Stimulated activated CD8-positive, alpha-beta memory T cell treated with anti-CD3 and anti-CD28 coated beads, Interleukin-12 subunit alpha, Interleukin-12 subunit beta, amount 100 ng/mL, for 24 hours (primary cell): ENCODE data around the gene CBLC.

Experiments
- DNase-seq: peaks from one replicate; pipeline ENCODE4 v3.0.0-alpha.2; 2020; ENCODE audit errors: extremely low read depth

Gene CBLC

DNA sequence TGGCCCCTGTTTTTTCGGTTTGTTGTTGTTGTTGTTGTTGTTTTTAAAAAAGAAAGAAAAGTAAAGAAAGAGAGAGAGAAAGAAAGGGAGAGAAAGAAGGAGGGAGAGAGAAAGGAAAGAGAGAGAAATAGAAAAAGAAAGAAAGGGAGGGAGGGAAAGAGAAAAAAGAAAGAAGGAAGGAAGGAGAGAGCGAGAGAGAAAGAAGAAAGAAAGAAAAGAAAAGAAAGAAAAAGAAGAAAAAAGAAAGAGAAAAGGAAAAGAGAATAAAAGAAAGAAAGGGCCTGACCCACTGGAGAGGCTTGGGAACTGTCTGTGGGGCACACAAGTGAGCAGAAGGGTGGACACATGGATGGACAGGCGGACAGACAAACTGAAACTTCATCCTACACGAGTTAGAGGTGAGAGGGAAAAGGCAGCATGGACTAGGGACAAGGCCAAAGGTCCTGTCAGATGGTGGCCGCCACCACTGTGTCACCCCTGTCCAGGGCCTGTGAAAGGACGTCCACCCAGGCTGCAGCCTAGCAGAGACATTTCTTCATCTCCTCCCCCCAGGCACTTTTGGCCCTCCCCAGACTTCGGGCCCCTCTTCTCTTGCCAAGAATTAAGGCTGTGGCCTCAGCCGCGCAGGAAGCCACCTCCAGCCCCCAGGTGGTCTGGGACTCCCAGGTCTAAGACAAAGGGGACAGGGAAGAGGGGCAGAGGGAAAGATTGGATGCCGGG, 22.1 kb downstream of the CBLC start:
- no peak for DNase-seq

DNA sequence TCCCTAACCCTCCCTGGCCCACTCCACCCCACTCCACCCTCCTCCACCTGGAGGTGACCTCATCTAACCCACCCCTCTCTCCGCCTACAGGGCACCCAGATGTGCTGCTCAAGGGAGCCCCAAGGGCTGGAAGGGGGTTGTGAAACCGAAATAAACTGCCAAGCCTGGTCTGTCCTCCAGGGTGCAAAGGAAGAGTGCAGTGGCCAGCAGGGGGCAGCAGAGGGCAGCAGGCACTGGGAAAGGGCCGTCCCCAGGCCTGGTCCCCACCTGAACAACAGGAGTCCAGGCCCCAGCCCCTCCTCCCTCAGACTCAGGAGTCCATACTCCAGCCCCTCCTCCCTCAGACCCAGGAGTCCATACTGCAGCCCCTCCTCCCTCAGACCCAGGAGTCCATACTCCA, 22.8 kb downstream of the CBLC start:
- DNase-seq: peak; percentile 55

DNA sequence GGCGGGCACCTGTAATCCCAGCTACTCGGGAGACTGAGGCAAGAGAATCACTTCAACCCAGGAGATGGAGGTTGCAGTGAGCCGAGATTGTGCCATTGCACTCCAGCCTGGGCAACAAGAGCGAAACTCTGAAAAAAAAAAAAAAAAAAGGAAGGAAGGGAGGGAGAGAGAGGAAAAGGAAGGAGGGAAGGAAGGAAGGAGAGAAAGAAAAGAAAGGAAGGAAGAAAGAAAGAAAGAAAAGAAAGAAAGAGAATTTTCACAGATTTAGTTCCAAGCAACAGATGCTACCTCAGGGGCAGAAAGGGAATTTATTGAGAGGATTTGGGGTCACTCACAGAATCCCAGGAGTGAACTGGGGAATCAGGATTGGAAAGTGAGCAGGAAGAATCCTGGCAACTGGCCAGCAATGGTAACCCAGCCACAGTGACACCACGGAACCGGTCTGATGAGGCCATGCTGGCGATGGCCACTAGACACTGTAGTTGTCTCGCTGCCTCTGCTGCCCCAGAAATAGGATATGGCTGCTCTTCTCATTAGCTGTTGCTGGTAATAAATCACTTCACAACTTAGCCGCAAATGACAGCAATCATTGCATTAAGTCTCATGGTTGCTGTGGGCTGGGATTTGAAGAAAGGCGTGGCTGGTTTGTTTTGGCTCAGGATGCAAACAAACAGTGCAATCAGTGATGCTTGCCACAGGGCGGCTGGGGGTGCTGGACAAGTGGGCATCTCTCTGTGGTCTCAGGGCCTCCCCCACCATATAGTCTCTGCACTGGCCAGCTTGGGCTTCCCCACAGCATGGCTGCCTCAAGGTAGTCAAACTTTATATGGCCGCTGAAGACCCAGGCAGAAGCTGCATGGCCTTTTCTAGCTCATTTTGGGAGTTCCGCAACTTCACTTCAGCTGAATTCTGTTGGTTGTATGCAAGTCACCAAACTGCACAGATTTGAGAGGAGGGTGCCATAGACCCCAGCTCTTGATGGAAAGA, 26.0 kb downstream of the CBLC start:
- DNase-seq: no peak

DNA sequence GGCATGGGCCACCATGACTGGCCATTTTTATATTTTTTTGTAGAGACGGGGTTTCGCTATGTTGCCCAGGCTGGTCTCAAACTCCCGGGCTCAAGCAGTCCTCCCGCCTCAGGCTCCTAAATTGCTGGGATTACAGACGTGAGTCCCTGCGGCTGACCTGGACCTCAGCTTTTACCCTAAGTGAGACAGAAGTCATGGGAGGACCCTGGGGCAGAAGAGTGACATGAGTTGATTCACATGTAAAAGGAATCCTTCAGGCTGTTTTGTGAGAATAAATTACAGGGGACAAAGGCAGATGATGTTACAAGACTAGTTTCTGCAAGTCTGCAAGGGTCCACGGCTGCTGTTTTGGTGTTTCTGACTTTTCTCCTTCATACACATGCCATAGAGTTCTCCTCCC, 28.6 kb downstream of the CBLC start:
- no peak for DNase-seq

DNA sequence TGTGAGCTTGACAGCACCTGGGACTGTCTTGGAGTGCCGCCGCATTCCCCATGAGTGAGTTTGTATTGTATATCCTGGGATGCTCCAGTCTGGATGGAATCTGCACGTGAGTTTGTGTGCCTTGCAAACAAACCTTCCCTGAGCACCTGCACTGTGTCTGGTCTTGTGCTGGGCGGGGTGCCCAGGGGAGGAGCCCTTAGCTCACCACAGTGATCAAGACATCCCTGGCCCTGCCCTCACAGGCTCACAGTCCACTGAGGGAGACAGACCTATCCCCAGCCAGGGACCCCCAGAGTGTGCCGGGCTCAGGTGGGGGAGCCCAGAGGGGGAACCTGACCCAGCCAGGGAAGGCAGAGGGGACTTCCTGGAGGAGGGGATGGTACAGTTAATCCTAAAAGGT, 29.5 kb downstream of the CBLC start:
- no peak for DNase-seq

DNA sequence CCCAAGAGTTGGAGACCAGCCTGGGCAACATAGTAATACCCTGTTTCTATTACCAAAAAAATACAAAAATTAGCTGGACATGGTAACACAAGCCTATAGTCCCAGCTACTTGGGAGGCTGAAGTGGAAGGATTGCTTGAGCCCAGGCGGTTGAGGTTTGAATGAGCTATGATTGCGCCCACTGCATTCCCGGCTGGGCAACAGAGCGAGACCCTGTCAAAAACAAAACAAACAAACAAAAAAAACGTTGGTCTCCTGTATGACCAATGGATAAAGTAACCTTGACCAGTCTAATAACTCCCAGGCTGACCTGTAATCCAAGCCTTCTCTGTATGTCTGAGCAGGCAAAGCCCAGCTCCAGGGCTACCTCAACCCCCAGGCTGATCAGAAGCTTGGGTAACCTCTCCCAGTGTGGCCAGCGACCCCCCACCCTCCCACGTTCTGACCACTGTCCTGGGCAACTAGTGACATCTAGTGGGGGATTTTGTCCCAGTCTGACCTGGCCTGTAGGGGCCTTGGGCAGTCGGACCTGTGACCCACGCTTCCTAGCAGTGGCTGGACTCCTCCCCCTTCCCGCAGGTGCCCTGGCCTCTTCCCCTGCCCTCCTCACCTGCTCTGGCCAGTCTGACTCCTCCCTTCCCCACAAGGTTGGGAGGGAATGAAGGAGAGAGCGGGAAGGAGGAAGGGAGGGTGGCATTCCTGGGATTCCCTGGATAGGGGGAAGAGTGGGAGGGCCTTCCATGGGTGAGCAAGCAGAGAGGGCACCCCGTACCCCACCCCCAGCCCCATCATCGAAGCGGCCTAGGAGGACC, 30.2 kb downstream of the CBLC start:
- DNase-seq: no peak

DNA sequence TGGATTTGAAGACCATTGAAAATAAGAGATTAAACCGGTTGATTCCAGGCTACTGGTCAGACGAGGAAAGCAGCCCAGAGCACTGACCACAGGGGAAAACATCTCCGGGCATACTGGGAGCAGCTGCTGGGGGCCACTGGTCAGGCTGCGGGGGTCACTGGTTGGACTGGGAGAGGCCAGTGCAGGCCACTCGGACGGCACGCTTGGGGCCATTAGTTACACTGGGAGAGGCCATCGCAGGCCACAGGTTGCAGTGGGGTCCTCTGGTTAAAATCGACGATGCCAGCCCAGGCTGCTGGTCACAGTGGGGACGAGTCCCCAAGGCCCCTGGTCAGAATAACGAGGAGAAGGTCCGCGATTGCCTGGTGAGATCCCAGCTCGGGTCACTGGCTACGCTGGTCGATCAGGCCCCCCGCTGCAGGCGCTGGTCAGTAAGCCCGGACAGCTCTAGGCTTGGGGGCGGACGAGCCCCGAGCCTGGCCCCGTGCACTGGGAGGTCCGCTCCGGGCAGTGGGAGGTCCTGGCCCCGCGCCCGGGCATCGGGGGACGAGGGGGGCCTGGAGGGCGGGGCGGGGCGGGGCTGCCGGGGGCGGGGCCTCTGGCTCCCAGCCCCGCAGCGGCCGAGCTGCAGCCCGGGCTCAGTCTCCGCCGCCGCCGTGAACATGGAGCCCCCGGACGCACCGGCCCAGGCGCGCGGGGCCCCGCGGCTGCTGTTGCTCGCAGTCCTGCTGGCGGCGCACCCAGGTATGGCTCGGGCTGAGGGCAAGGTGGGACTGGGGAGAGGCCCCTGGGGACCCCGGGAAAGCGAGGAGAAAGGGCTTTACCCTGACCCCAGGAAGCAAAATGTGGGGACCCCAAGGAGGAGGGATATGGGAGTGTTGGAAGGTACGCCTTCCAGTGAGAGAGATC, 31.0 kb downstream of the CBLC start, which contains the start of gene BCAM:
BCAM (plus strand) TSS at position 641 of the 909 bp plus-strand sequence; CDS start at position 663, 22 bp downstream.
- no peak for DNase-seq

DNA sequence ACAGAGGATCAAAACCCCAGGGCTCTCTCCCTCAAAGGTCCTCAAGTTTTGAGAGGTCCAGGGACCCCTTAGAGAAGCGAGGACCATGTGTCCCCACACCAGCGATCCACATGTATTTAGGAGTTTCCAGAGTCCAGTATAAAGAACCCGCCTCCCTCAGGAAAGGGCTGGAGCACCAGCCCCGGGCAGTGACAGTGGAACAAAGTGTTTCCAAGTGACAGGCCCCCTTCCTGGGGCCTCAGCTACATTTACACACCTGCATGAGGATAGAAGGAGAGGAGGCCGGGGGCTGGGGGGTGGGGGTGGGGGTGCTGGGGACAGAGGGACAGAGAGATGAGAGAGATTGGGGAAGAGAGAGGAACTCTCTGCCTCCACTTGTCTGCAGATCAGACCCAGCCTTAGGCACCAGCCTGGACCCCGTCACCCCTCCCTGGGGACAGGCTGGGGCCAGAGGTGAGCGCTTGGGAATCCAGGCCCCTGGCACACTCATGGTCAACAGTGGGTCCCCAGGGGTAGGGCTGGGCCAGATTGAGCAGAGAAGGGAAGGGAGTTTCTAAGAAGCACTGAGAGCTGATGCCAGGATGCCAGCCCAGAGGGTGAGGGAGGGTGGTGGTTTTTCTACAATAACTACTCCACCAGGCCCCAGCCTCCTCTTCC, 32.0 kb downstream of the CBLC start:
- no peak for DNase-seq

DNA sequence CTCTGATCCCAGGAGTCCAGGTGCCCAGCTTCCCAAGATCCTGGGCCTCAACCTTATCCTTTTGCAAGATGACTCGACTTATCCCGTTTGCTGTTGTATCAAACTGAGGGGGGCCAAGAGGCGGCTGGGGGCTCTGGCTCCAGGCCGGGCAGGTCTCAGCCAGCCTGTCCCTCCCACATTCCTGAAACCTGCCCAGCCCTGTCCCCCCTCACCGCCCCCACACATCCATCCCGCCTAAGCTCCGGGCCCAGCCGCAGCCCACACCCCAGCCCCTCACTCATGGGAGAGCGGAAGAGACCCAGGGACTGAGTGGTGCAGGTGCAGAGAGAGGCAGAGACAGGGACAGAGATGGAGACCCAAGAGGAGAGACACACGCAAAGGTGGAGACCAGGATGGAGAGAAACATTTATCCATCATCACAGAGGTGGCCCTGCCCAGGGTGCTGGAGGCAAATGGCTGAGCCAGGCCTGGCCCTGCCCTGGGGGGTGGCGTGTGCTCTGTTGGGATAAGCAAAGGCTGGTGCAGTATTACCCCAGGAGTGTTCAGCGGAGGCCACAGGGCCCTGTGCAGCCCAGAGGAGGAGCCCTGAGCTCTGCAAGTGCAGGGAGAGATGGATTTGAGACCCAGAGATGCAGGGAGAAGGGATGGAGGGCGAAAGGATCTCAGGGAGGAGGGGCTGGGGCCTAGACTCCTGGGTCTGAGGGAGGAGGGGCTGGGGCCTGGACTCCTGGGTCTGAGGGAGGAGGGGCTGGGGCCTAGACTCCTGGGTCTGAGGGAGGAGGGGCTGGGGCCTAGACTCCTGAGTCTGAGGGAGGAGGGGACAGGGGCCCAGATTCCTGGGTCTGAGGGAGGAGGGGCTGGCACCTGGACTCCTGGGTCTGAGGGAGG, 32.8 kb downstream of the CBLC start:
- DNase-seq: no peak

DNA sequence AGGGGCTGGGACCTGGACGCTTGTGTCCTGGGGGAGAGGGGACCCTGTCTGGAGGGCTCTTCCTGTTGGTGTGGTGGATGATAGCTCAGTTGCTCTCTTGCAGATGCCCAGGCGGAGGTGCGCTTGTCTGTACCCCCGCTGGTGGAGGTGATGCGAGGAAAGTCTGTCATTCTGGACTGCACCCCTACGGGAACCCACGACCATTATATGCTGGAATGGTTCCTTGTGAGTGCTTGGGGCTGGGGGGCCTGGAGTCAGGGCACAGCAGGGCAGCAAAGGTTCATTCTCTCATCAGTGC, 33.4 kb downstream of the CBLC start:
- DNase-seq: no peak

DNA sequence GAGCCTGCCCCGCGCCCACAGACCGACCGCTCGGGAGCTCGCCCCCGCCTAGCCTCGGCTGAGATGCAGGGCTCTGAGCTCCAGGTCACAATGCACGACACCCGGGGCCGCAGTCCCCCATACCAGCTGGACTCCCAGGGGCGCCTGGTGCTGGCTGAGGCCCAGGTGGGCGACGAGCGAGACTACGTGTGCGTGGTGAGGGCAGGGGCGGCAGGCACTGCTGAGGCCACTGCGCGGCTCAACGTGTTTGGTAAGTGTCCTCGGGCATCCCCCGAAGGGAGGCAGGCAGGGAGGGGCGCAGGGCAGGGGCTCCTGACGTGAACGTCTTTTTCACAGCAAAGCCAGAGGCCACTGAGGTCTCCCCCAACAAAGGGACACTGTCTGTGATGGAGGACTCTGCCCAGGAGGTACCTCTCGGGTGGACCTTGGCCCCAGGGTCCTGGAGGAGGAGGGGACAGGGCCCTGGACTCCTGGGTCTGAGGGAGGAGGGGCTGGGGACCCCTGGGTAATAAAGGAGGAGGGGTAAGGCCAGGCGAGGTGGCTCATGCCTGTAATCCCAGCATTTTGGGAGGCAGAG, 34.5 kb downstream of the CBLC start:
- DNase-seq: no peak

DNA sequence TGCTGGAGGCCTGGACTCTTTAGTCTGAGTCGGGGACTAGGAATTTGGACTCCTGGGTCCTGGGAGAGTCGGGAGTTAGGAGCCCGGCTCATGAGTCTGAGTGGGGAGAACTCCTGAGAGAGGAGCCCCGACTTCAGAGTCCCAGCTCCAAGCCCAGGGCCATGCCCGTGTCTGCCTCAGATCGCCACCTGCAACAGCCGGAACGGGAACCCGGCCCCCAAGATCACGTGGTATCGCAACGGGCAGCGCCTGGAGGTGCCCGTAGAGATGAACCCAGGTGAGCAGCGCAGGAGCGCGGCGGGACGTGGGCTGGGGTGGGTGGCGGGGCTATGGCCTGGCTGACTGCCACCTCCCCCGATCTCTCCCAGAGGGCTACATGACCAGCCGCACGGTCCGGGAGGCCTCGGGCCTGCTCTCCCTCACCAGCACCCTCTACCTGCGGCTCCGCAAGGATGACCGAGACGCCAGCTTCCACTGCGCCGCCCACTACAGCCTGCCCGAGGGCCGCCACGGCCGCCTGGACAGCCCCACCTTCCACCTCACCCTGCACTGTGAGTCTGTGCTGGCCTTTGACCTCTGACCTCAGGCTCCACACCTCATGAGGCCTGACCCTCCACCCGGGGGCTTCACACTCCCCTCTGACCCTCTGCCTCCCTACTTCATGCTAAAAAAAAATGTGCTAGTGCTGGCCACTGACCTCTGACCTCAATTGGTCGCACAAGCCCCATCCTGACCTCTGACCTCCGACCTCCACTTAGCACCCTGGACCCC, 35.6 kb downstream of the CBLC start:
- no peak for DNase-seq

DNA sequence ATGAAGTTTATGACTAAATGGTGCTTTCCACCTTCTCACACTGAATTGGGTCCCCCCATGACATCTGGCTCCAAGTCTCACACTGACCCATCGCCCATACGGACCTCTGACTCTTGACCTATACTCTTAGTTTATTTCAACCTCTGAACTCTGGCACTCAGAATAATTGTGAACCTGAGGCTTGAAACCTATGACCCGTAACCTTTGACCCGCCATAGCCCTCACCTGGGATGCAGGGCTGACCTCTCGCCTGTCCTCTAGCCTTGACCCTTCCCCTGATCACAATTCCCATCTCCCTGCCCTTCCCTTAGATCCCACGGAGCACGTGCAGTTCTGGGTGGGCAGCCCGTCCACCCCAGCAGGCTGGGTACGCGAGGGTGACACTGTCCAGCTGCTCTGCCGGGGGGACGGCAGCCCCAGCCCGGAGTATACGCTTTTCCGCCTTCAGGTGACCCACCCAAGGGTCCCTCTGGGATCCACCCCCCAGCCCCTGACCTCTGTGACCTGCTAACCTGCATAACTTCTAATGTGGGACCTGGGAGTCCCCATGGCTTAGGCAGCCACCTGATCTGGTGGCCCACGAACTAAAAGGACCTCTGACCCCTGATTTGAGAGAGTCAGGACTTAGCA, 36.3 kb downstream of the CBLC start:
- DNase-seq: no peak

DNA sequence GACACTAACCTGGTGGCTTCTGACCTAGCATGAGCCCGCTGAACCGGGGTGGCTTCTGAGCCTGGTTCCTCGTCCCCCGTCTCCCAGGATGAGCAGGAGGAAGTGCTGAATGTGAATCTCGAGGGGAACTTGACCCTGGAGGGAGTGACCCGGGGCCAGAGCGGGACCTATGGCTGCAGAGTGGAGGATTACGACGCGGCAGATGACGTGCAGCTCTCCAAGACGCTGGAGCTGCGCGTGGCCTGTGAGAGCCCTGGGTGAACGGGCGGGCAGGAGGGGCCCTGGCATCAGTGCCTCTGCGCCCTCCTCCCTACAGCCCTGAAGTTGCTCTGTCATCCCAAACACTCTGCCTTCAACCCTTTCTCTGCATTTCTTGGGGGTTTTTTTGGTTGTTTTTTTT, 36.8 kb downstream of the CBLC start:
- DNase-seq: no peak

DNA sequence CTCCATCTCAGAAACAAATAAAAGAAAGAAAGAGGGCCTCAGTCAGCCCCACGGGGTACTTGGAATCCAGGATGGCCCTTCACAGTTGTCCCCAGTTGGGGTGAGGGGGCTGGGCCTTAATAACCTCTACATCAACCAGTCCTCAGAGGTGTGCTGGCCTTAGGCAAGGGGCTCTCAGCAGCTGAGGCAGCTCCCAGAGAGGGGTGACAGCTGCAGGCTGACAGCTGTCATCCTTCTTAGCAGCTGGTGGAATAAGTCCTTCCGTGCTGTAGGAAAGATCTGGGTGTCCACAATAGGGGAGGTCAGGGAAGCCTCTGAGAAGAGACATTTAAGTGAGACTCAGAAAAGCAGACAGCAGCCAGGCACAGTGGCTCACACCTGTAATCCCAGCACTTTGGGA, 38.6 kb downstream of the CBLC start:
- DNase-seq: no peak

DNA sequence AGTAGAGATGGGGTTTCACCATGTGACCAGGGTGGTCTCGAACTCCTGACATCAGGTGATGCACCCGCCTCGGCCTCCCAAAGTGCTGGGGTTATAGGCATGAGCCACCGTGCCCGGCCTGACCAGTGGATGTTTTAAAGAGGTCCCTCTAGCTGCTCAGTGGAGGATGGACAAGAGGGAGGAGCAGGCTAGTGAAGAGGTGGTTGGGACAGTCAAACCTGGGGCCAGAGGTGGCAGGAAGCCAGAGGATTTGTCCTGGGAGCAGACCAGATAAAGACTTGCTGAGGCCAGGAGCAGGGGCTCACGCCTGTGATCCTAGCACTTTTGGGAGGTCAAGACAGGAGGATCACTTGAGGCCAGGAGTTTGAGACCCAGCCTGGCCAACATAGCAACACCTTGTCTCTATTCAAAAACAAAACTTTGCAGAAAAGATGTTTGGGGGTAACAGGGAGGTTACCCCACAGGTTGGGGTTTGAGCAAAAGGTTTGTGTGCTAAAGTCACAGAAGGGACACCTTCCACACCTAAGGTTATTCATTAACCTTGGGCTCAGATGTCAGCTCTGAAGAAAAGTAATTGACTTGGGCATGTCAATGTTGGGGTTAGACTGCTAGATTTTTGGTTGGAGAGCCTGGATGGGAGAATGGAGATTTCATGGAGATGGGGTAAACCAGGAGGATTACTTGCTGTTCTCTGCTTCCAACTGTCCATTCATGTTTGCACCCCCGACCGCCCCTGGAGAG, 40.2 kb downstream of the CBLC start:
- no peak for DNase-seq

DNA sequence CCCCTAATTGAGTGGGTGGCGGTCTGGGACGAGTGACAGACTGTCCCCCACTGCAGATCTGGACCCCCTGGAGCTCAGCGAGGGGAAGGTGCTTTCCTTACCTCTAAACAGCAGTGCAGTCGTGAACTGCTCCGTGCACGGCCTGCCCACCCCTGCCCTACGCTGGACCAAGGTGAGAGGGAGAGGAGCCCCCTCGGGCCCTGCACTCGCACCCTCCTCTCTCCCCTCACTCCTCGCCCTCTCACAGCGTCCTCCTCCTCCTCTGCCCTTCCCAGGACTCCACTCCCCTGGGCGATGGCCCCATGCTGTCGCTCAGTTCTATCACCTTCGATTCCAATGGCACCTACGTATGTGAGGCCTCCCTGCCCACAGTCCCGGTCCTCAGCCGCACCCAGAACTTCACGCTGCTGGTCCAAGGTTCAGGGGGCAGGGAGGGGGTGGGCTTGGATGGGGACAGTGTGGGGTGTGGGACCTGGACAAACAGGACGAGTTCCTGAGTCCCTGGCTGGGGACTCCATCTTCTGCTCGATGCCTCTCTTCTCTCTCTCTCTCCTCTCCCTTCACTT, 40.9 kb downstream of the CBLC start:
- DNase-seq: no peak
